HCT116 (cell line): ENCODE data around the gene NRBP1. TPM values are rescaled to one million over a fixed set of nuclear protein-coding genes. Genes with fewer than 3 reads are reported as not detected.
A peak's percentile ranks its signal among the peaks of the same experiment; 100 is the strongest.

Experiments used
- ATAC-seq: fragments of 200-7000 bp; cut with Tn5 transposase; 2 replicates; pipeline ENCODE4 v1.9.1; 2020; ENCODE audit warnings: mild to moderate bottlenecking, moderate library complexity
- BruUV-seq: library from RNA; stranded (reverse); fragments of 400-500 nt; replicated peaks from 2 replicates; lab custom pipeline; 2021; lab: Mats Ljungman, UMichigan
- CTCF ChIA-PET: fragments of 300-600 bp; sonication (Branson Sonifier 250); formaldehyde crosslinking; loops from one replicate; lab custom pipeline; 2021; ENCODE audit warnings: antibody characterized with exemption; lab: Charles Lee
- POLR2A ChIA-PET: fragments of 300-600, 350-600 bp; sonication (Branson Sonifier 250); formaldehyde crosslinking; loops from one replicate; lab custom pipeline; 2021; ENCODE audit warnings: antibody characterized with exemption; lab: Charles Lee
- RAD21 ChIA-PET, 2 experiments: fragments of 300-600 bp; sonication (Branson Sonifier 250); formaldehyde crosslinking; loops; one replicate each; lab custom pipeline; 2023; ENCODE audit warnings: low total read pairs in 2 of 2; ENCODE audit not compliant: uncharacterized antibody in 2 of 2, unreplicated experiment in 2 of 2, low non-redundant PET in 1 of 2; lab: Charles Lee
- DNase-seq: peaks from one replicate; pipeline ENCODE4 v3.0.0-alpha.2; 2010; ENCODE audit warnings: low read depth, low spot score
- H2AFZ ChIP-seq: fragments of 200-600 bp; shearing (Covaris generic), sonication (generic); 2 replicates; pipeline ENCODE4 v1.6.1; 2017; ENCODE audit warnings: low read depth, mixed run types, mixed read lengths, antibody characterized with exemption, low read length; ENCODE audit not compliant: poor library complexity, severe bottlenecking
- H3K27ac ChIP-seq: 2 replicates; pipeline ENCODE4 v1.5.1; 2012; ENCODE audit warnings: low read depth, low read length
- H3K27me3 ChIP-seq: fragments of 200-600 bp; sonication (generic); 2 replicates; pipeline ENCODE4 v1.6.1; 2016; ENCODE audit warnings: mixed run types, low read length, mixed read lengths; ENCODE audit not compliant: insufficient read depth
- H3K36me3 ChIP-seq, 2 experiments: fragments of 200-500 bp in 1 of 2; fragments of 200-600 bp in 1 of 2; sonication (Bioruptor generic) in 1 of 2; sonication (generic) in 1 of 2; 2 replicates each; pipeline versions ENCODE4 v1.5.1 to v1.6.1; 2014 to 2016; ENCODE audit warnings: low read length in 2 of 2, inconsistent platforms in 1 of 2, mixed read lengths in 1 of 2, mixed run types in 1 of 2; ENCODE audit not compliant: insufficient read depth in 2 of 2, control insufficient read depth in 1 of 2
- H3K4me1 ChIP-seq, 2 experiments: fragments of 200-600 bp in 1 of 2; sonication (generic) in 1 of 2; 2 replicates each; pipeline versions ENCODE4 v1.5.1 to v1.6.1; 2012 to 2017; ENCODE audit warnings: low read length in 2 of 2, inconsistent platforms in 1 of 2, mild to moderate bottlenecking in 1 of 2, mixed read lengths in 1 of 2, mixed run types in 1 of 2, moderate library complexity in 1 of 2; ENCODE audit not compliant: insufficient read depth in 2 of 2, control insufficient read depth in 1 of 2
- H3K4me2 ChIP-seq: fragments of 200-600 bp; sonication (generic); 2 replicates; pipeline ENCODE4 v1.6.1; 2017; ENCODE audit warnings: mixed run types, low read length, mixed read lengths
- H3K4me3 ChIP-seq, 2 experiments: fragments of 200-600 bp in 1 of 2; sonication (generic) in 1 of 2; replicated peaks in 1 of 2; 2 replicates each; pipeline ENCODE4 v1.5.1; 2011 to 2016; ENCODE audit warnings: low read length in 2 of 2, control low read depth in 1 of 2, low read depth in 1 of 2, mild to moderate bottlenecking in 1 of 2, mixed read lengths in 1 of 2, mixed run types in 1 of 2
- H3K79me2 ChIP-seq: fragments of 200-600 bp; sonication (generic); 2 replicates; pipeline ENCODE4 v1.6.1; 2017; ENCODE audit warnings: mild to moderate bottlenecking, mixed run types, low read length, moderate library complexity, mixed read lengths; ENCODE audit not compliant: insufficient read depth
- H3K9ac ChIP-seq: fragments of 200-600 bp; sonication (generic); 2 replicates; pipeline ENCODE4 v1.6.1; 2016; ENCODE audit warnings: low read length, mixed read lengths
- H3K9me2 ChIP-seq: fragments of 200-600 bp; sonication (generic), shearing (Covaris generic); 2 replicates; pipeline ENCODE4 v1.6.1; 2017; ENCODE audit warnings: mixed run types, mild to moderate bottlenecking, moderate library complexity; ENCODE audit not compliant: insufficient read depth
- H3K9me3 ChIP-seq, 2 experiments: fragments of 200-500 bp in 1 of 2; fragments of 200-600 bp in 1 of 2; sonication (Bioruptor generic) in 1 of 2; sonication (generic) in 1 of 2; 2 replicates each; pipeline ENCODE4 v1.6.1; 2014 to 2017; ENCODE audit warnings: low read length in 2 of 2, mixed read lengths in 2 of 2, inconsistent platforms in 1 of 2, low read depth in 1 of 2, mild to moderate bottlenecking in 1 of 2, mixed run types in 1 of 2, moderate library complexity in 1 of 2; ENCODE audit not compliant: control insufficient read depth in 1 of 2, insufficient read depth in 1 of 2
- H4K20me1 ChIP-seq: fragments of 200-600 bp; sonication (generic), shearing (Covaris generic); 2 replicates; pipeline ENCODE4 v1.6.1; 2017; ENCODE audit warnings: mixed run types, mild to moderate bottlenecking, moderate library complexity; ENCODE audit not compliant: insufficient read depth
- CBX3 ChIP-seq: IDR thresholded peaks from 2 replicates; pipeline ENCODE4 v1.6.1; 2012; ENCODE audit warnings: low read depth
- CEBPB ChIP-seq: IDR thresholded peaks from 2 replicates; pipeline ENCODE4 v1.6.1; 2012; ENCODE audit warnings: low read depth
- EGR1 ChIP-seq: IDR thresholded peaks from 2 replicates; pipeline ENCODE4 v1.6.1; 2012; ENCODE audit warnings: low read depth
- ELF1 ChIP-seq: IDR thresholded peaks from 2 replicates; pipeline ENCODE4 v1.6.1; 2012; ENCODE audit warnings: low read depth, borderline replicate concordance
- EZH2 ChIP-seq: fragments of 200-600 bp; sonication (generic); IDR thresholded peaks from 2 replicates; pipeline ENCODE4 v1.6.1; 2017; ENCODE audit warnings: antibody characterized with exemption, mixed run types
- EZH2phosphoT487 ChIP-seq: fragments of 200-600 bp; IDR thresholded peaks from 2 replicates; pipeline ENCODE4 v1.6.1; 2018; ENCODE audit warnings: antibody characterized with exemption, borderline replicate concordance
- FOSL1 ChIP-seq: IDR thresholded peaks from 2 replicates; pipeline ENCODE4 v1.6.1; 2012; ENCODE audit warnings: low read depth
- JUND ChIP-seq: IDR thresholded peaks from 2 replicates; pipeline ENCODE4 v1.6.1; 2012
- MAX ChIP-seq: IDR thresholded peaks from 2 replicates; pipeline ENCODE4 v1.6.1; 2012
- POLR2A ChIP-seq: IDR thresholded peaks from 2 replicates; pipeline ENCODE4 v1.7.0; 2011; ENCODE audit warnings: borderline replicate concordance; ENCODE audit not compliant: insufficient read depth, insufficient read length; ENCODE audit errors: extremely low read depth
- POLR2AphosphoS5 ChIP-seq: IDR thresholded peaks from 2 replicates; pipeline ENCODE4 v1.6.1; 2011; ENCODE audit warnings: mild to moderate bottlenecking, low read depth, low read length, moderate library complexity
- RAD21 ChIP-seq: IDR thresholded peaks from 2 replicates; pipeline ENCODE4 v1.6.1; 2012; ENCODE audit warnings: low read depth, mild to moderate bottlenecking
- REST ChIP-seq: IDR thresholded peaks from 2 replicates; pipeline ENCODE4 v1.6.1; 2012; ENCODE audit warnings: low read depth
- SIN3A ChIP-seq: IDR thresholded peaks from 2 replicates; pipeline ENCODE4 v1.6.1; 2012; ENCODE audit warnings: low read depth
- SP1 ChIP-seq: IDR thresholded peaks from 2 replicates; pipeline ENCODE4 v1.6.1; 2012; ENCODE audit warnings: low read depth
- YY1 ChIP-seq: IDR thresholded peaks from 2 replicates; pipeline ENCODE4 v1.6.1; 2011; ENCODE audit warnings: low read length, low read depth, moderate library complexity, mild to moderate bottlenecking; ENCODE audit not compliant: insufficient replicate concordance; ENCODE audit errors: extremely low read depth
- ZFX ChIP-seq: fragments of 450-650 bp; IDR thresholded peaks from 2 replicates; pipeline ENCODE4 v1.6.1; 2017
- ZNF274 ChIP-seq: fragments of 200-500 bp; sonication (Bioruptor generic); IDR thresholded peaks from 2 replicates; pipeline ENCODE4 v1.6.1; 2014; ENCODE audit warnings: mild to moderate bottlenecking, low read depth, low read length, inconsistent platforms
- intact Hi-C: fragments of 100-400 bp; cut with micrococcal nuclease; formaldehyde crosslinking; loops from 2 replicates; pipeline ENCODE4 v1.10.0; 2022
- total RNA-seq: library from RNA; stranded (reverse); gene quantifications from one replicate; pipeline ENCODE4 v1.2.1, GENCODE V29; 2021; ENCODE audit not compliant: unreplicated experiment
- TF ChIP-seq, protein P1 (sequence below), 3 experiments: fragments of 200-600 bp in 1 of 3; sonication (generic) in 1 of 3; IDR thresholded peaks in 2 of 3; conservative IDR thresholded peaks in 1 of 3; 2 replicates each; pipeline ENCODE4 v1.5.1; 2012 to 2017; ENCODE audit warnings: low read depth in 2 of 3, low read length in 2 of 3, antibody characterized with exemption in 1 of 3, borderline replicate concordance in 1 of 3, control low read depth in 1 of 3, mild to moderate bottlenecking in 1 of 3, mixed read lengths in 1 of 3, mixed run types in 1 of 3, moderate library complexity in 1 of 3; ENCODE audit not compliant: insufficient read depth in 1 of 3
- TF ChIP-seq, protein P2 (sequence below): IDR thresholded peaks from 2 replicates; pipeline ENCODE4 v1.6.1; 2011; ENCODE audit warnings: mild to moderate bottlenecking, low read length, moderate library complexity; ENCODE audit not compliant: insufficient replicate concordance; ENCODE audit errors: extremely low read depth

Gene NRBP1
- total RNA-seq, 1 experiment from 2014 or later, result 79.1 TPM

- RAD21 ChIA-PET, result interaction anchor here in 1 of 2 experiments (0.9 kb wide), 1 partner anchor 199 kb away, joined by 3 read pairs; the partner anchor contains the start of genes CCDC121 and GPN1
- no peaks in the 10 kb centered on the region for H3K27me3 ChIP-seq
- POLR2A ChIA-PET, result interaction anchor here (1.3 to 2.7 kb wide), 3 partner anchors 15 to 254 kb away, joined by 3 to 22 read pairs (median 7); partner anchors contain the start of gene PPM1G
- H3K36me3 ChIP-seq, result peaks cover 2 to 10% of the 10 kb centered on the region in 2 experiments; a peak in 3 of 4 replicates
- H3K4me3 ChIP-seq, result peak overlapping the region; percentile 85 to 92
- intact Hi-C loops, result loop anchor here (2.0 to 10.0 kb wide), 2 partner anchors 20 to 156 kb away; partner anchors contain the start of genes PPM1G and ZNF512
- H4K20me1 ChIP-seq, result no peaks in the 10 kb centered on the region
- H3K9ac ChIP-seq, result peak overlapping the region; percentile 91
- no peak overlapping the region for H2AFZ ChIP-seq
- H3K27ac ChIP-seq, result peak overlapping the region; percentile 93
- H3K4me1 ChIP-seq, result peaks cover 22 to 36% of the 10 kb centered on the region in 2 experiments
- no peaks in the 10 kb centered on the region for H3K9me3 ChIP-seq
- H3K9me2 ChIP-seq, result no peaks in the 10 kb centered on the region
- BruUV-seq, result no TSS peak
- peak; percentile 64 for DNase-seq
- H3K4me2 ChIP-seq, result peak overlapping the region; percentile 86
- ATAC-seq, result peak; percentile 88
- CTCF ChIA-PET, result interaction anchor here (1.3 to 2.2 kb wide), 4 partner anchors 11 to 21 kb away, joined by 3 to 6 read pairs (median 4); no protein-coding TSS in a partner anchor
- H3K79me2 ChIP-seq, result peaks cover 38% of the 10 kb centered on the region
- TF ChIP-seq, protein P1, sequence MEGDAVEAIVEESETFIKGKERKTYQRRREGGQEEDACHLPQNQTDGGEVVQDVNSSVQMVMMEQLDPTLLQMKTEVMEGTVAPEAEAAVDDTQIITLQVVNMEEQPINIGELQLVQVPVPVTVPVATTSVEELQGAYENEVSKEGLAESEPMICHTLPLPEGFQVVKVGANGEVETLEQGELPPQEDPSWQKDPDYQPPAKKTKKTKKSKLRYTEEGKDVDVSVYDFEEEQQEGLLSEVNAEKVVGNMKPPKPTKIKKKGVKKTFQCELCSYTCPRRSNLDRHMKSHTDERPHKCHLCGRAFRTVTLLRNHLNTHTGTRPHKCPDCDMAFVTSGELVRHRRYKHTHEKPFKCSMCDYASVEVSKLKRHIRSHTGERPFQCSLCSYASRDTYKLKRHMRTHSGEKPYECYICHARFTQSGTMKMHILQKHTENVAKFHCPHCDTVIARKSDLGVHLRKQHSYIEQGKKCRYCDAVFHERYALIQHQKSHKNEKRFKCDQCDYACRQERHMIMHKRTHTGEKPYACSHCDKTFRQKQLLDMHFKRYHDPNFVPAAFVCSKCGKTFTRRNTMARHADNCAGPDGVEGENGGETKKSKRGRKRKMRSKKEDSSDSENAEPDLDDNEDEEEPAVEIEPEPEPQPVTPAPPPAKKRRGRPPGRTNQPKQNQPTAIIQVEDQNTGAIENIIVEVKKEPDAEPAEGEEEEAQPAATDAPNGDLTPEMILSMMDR (IDR thresholded peaks at IDR 0.05 in 2 of 3, conservative IDR thresholded peaks at IDR 0.05 in 1 of 3; ENCODE audit: borderline replicate concordance in 1 of 3, insufficient read depth in 1 of 3, low read depth in 2 of 3, low read length in 2 of 3), result no peak
- TF ChIP-seq ZNF274, result no peak
- TF ChIP-seq MAX, result peak; percentile 33
- TF ChIP-seq SP1, result peak; percentile 2; the same call in 1 of the 2 replicates
- TF ChIP-seq EZH2phosphoT487, result no peak
- TF ChIP-seq CBX3, result no peak; the same call in 1 of the 2 replicates
- no peak for TF ChIP-seq YY1
- TF ChIP-seq CEBPB, result no peak
- TF ChIP-seq EZH2, result no peak
- TF ChIP-seq ELF1, result no peak
- TF ChIP-seq RAD21, result no peak
- peak; percentile 50; the same call in 1 of the 2 replicates for TF ChIP-seq EGR1
- no peak for TF ChIP-seq JUND
- no peak for TF ChIP-seq FOSL1
- TF ChIP-seq POLR2A, result no peak
- TF ChIP-seq REST, result no peak
- peak; percentile 80 for TF ChIP-seq ZFX
- no peak for TF ChIP-seq POLR2AphosphoS5
- TF ChIP-seq, protein P2, sequence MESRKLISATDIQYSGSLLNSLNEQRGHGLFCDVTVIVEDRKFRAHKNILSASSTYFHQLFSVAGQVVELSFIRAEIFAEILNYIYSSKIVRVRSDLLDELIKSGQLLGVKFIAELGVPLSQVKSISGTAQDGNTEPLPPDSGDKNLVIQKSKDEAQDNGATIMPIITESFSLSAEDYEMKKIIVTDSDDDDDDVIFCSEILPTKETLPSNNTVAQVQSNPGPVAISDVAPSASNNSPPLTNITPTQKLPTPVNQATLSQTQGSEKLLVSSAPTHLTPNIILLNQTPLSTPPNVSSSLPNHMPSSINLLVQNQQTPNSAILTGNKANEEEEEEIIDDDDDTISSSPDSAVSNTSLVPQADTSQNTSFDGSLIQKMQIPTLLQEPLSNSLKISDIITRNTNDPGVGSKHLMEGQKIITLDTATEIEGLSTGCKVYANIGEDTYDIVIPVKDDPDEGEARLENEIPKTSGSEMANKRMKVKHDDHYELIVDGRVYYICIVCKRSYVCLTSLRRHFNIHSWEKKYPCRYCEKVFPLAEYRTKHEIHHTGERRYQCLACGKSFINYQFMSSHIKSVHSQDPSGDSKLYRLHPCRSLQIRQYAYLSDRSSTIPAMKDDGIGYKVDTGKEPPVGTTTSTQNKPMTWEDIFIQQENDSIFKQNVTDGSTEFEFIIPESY, result no peak
- no peak for TF ChIP-seq SIN3A
Observed at GRCh38 chr2:27428978-27429541, 629 bp downstream of the NRBP1 start.
